Adipose tissue (tissue), 3 donors: Measurements from ENCODE around the gene KIF1A. TPM values are rescaled to one million over a fixed set of nuclear protein-coding genes. Genes with fewer than 3 reads are reported as not detected.
"Not testable (repeated sequence)": the region's sequence is repeated elsewhere in the genome, so short reads cannot be mapped to it uniquely, and the experiment has no call there.

ENCODE experiments used
- H3K27ac ChIP-seq: one replicate; pipeline ENCODE4 v1.5.1; 2013; ENCODE audit warnings: low read depth, low read length
- WGBS, 3 donors: extraction: QIAGEN DNeasy Blood & Tissue Kit; methylation state at CpG; one replicate each; pipeline ENCODE4 v1.1.7; 2013; 5-methylcytosine and 5-hydroxymethylcytosine counted together
- polyA plus RNA-seq, 3 donors: library from polyadenylated mRNA; stranded (reverse); fragments of 200-250 nt; gene quantifications; one replicate each; pipeline ENCODE4 v1.2.3, GENCODE V29; 2013
- donor health status: healthy with polysubstance abuse.
- donor health status: Bipolar disorder and iron deficiency.
- donor health status: healthy.

Gene KIF1A
- polyA plus RNA-seq, 3 donors = 0.11 to 18.6 (median 0.18) TPM

DNA sequence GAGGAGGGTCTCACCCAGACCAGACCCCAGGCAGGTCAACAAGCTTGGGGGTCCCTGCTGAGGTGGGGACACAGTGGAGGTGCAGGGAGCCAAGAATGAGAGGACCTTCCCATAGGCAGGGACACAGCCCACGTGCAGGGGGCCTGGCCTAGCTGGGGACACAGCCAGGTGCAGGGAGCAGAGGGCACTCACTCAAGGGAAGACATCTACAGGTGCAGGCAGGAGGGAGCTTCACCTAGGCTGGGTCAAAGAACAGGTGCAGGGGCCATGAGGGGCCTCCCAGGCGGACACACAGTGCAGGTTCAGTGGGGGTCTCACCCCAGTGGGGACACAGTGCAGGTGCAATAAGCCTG lies 129.0 kb downstream of the KIF1A start:
- not testable (repeated sequence) for H3K27ac ChIP-seq
- 6 to 90% (median 30%) methylated on average over 1 of the region's 2 CpGs for WGBS, 3 donors

DNA sequence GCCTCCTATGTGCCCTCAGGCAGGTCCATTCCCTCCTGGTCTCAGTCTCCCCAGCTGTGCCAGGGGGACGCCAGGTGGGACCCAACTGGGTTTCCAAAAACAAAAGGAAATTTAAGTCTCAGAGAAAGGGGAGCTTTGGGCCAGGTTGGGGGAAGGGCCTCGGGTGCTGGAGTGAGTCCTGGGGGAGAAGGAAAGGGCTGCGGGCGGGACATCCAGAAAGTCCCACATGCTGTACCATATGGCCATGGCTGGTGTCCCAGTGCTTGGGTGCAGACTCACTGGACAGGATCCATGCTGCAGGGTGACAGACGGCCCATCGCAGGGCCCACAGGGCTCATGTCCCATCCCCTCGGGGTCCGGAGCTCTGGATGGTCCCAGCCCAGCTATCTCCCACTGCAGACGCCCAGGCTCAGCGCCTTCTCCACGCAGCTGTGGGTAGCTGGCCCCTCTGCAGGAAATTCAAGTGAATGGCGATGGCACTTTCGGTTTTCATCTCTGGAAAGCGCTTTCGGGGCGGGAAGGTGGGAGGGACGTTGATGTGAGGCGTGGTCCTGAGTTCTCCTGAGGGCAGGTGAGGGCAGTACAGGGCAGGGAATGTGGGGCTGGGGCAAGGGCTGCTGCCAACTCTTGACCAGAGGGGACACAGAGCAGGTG lies 129.5 kb downstream of the KIF1A start:
- not testable (repeated sequence) for H3K27ac ChIP-seq
- 34 to 74% (median 65%) methylated on average over 4 to 6 of the region's 18 CpGs for WGBS, 3 donors

DNA sequence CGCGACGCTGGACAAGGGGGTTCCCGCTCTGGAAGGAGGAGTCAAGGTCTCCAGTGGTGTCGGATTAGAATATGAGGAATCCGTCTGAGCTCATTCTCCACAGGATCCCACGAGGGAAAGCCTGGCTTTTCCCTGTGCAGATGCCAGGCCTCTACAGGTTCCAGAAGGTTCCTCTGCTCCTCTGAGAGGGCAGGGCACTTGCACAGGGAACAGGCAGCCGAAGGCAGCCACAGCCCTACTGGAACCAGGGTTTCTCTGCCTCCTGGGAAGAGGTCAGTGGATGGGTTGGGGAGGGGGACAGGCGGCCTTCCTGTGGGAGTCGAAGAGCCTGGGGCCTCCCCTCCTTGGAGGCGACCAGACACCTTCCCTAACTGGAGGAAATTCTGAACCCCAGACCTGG lies 130.0 kb downstream of the KIF1A start:
- no peak overlapping the region for H3K27ac ChIP-seq
- WGBS, 3 donors = 61 to 75% (median 73%) methylated on average over 7 to 11 of the region's 11 CpGs

DNA sequence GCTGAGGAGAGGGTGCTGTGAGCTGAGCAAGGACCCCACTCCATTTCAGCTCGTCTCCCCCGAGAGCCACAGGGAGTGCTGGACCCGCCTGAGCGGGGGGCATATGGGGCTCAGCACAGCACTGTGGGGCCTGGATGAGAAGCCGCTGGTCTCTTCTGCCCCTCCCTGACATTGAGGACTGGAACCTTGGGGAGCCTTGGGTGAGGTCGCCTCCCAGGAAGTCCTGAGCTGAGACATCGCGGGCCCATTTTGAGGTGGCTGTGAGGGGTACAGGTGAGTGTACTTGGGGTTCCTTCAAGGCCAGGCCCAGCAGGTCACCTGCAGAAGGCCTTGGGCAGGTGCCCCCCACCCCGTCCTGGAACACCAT lies 131.5 kb downstream of the KIF1A start:
- 86 to 92% (median 90%) methylated on average over 8 to 9 of the region's 9 CpGs for WGBS, 3 donors
- no peak overlapping the region for H3K27ac ChIP-seq

DNA sequence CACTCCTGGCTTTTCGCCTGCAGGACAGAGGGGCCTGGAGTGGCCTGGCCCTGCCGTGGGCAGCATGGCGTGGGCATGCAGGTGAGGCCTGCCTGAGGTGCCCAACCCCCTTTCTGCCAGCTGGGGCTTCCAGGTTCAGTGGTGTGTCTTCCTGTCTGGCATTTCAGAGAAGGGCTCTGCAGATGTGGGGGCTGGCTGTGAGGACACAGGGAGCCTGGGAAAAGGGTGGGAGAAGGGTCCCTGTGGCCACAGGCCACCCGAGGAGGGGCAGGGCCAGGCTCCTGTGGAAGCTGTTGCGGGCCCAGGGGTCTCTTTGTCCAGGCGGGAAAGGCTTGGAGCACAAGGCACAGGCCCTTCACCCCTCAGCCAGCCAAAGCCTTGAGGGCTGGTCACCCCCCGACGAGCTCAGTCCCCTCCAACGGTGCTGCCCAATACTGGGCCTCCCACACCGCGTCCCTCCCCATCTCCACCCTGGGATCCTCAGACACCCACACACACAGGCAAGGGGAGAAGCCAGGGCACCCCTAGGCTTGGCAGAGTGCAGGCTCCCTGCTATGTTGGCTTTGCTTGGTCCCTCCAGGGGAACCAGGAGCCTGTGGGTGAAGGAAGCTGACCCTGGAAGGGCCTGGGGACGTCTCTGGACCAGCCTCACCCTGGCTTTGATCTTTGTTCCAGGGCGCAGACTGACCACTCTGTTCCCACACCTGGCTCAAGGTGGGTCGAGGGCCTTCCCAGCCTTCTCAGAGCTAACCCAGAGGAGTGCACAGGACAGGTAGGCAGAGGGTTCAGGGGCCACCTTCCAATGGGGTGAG lies 132.1 kb downstream of the KIF1A start:
- H3K27ac ChIP-seq = no peak overlapping the region
- WGBS, 3 donors = 82 to 88% (median 84%) methylated on average over 14 of the region's 14 CpGs

DNA sequence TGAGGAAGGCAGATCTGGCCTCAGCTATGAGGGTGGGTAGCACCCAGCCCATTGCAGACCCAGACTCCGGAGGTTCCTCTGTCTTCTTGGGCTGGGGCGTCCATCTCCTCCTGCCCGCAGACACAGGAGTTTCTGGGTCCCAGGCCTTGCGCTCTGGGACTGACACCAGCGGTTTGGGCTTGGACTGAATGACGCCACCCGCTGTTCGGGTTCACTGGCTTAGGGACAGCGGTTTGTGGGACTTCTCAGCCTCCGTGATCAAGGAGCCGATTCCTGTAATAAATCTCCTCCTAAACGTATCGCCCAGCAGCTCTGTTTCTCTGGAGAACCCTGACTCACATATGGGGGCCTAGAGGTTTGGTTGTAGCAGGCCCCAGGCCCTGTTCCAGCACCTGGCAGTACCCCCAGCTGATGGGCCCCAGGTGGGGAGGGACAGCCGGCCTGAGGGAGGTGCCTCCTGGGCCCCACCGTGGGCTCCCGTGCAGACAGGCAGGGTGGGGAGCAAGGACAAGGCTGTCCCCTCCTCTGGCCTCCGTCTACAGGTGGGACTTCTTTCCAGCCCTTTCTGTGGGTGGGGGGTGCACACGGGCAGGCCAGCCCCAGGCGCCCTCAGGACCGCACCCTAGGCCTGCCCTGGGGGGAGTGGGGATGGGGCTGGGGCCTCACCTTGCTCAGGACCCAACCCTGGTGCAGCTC lies 132.8 kb downstream of the KIF1A start:
- no peak overlapping the region for H3K27ac ChIP-seq
- WGBS, 3 donors = 51 to 81% (median 76%) methylated on average over 19 to 20 of the region's 20 CpGs

DNA sequence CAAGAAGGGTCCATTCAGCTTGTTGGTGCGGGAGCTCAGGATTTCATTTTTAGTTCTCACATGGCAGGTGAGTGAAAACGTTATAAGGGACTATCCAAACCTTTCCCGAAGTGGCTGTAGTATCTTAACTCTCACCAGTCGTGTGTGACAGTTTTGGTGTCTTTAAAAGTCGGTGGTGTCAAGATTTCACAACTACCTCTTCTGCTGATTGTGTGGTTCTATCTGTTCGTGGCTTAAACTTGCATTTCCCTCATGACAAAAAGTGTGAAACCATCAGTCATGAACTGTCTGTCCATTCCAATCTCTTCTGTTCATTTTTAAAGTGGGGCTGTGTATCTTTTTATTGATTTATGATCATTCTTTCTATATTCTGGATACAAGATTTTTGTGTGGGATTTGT lies 133.6 kb downstream of the KIF1A start:
- 35 to 58% (median 52%) methylated on average over 6 of the region's 6 CpGs for WGBS, 3 donors
- H3K27ac ChIP-seq = no peak overlapping the region

DNA sequence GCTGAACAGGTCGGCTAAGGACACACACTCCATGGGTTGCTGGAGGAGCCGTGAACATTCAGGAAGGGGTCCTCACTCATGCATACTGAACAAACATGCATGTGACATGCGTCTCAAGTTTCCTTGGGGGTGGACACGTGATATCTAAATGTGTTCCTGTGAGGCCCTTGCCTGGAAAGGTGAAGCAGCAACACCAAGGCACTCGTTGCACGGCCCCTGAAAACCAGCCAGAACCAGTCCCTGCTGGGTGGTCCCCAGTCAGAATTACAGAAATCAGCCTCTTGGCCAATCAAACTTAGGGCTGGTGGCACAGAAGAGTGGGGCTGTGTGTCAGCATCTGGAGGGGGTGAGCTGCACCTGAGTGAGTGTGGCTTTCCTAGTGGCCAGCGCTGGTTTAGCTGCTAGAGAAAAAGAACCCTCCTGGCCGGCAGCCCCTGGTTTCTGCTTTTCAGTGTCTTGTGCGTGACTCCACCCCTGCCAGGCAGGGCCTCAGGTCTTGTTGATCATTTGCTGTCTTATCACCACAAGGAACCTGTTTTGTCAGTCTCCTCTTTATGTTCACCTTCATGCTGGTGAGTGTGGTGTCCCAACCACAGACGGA lies 134.1 kb downstream of the KIF1A start:
- WGBS, 3 donors = 29 to 71% (median 68%) methylated on average over 10 of the region's 10 CpGs
- no peak overlapping the region for H3K27ac ChIP-seq

DNA sequence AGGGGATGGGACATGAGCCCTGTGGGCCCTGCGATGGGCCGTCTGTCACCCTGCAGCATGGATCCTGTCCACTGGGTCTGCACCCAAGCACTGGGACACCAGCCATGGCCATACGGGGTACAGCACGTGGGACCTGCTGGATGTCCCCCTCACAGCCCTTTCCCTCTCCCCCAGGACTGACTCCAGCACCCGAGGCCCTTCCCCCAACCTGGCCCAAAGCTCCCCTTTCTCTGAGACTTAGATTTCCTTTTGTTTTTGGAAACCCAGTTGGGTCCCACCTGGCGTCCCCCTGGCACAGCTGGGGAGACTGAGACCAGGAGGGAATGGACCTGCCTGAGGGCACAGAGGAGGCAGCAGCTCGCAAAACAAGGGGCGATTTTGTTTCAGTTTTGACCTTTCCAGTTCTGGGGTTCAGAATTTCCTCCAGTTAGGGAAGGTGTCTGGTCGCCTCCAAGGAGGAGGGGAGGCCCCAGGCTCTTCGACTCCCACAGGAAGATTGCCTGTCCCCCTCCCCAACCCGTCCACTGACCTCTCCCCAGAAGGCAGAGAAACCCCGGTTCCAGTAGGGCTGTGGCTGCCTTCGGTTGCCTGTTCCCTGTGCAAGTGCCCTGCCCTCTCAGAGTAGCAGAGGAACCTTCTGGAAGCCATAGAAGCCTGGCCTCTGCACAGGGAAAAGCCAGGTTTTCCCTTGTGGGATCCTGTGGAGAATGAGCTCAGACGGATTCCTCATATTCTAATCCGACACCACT lies 135.9 kb downstream of the KIF1A start:
- not testable (repeated sequence) for H3K27ac ChIP-seq
- 60 to 70% (median 66%) methylated on average over 12 to 15 of the region's 15 CpGs for WGBS, 3 donors

DNA sequence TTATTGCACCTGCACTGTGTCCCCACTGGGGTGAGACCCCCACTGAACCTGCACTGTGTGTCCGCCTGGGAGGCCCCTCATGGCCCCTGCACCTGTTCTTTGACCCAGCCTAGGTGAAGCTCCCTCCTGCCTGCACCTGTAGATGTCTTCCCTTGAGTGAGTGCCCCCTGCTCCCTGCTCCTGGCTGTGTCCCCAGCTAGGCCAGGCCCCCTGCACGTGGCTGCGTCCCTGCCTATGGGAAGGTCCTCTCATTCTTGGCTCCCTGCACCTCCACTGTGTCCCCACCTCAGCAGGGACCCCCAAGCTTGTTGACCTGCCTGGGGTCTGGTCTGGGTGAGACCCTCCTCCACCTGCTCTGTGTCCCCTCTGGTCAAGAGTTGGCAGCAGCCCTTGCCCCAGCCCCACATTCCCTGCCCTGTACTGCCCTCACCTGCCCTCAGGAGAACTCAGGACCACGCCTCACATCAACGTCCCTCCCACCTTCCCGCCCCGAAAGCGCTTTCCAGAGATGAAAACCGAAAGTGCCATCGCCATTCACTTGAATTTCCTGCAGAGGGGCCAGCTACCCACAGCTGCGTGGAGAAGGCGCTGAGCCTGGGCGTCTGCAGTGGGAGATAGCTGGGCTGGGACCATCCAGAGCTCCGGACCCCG lies 136.6 kb downstream of the KIF1A start:
- not testable (repeated sequence) for H3K27ac ChIP-seq
- WGBS, 3 donors = 41 to 77% (median 73%) methylated on average over 2 to 3 of the region's 15 CpGs

DNA sequence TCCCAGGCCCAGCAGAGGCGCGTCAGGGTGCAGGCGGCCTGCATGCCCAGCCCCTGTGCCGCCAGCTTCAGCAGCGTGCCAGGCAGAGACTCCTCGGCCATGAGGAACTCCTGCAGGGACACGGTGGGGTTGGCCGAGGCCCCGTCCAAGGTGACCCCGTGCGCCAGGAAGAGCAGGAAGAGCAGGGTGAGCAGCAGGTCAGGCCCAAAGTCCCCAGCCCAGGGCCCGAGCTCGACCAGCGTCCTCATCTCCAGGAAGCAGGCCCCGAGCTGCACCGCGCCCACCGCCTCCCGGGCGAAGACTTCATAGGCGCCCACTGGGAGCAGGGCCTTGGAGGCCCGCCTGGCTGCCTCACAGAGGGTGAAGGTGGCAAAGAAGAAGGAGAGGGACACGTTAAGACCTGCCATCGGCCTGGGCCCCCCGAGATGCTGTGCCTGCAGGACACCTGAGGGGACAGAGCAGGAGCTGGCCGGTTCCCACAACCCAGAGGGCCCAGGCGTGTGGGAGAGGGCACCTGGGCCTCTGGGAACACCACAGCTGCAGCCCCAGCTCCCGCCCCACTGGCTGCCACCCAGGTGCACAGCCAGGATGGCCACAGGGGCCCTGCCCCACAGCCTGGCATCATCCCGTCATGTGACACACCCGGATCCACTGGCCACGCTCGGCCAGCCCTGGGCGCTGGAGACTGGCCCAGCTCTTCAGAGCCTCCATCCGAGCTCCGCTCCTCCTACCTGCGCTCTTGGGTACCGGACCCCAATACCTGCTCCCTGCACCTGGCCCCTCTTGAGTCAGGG lies 137.4 kb downstream of the KIF1A start, which contains the start of gene AQP12B:
AQP12B (minus strand) TSS at position 455 of the 794 bp plus-strand sequence; CDS start at position 407, 48 bp downstream.
- not testable (repeated sequence) for H3K27ac ChIP-seq
- WGBS, 3 donors = 36 to 86% (median 83%) methylated on average over 26 to 34 of the region's 37 CpGs

DNA sequence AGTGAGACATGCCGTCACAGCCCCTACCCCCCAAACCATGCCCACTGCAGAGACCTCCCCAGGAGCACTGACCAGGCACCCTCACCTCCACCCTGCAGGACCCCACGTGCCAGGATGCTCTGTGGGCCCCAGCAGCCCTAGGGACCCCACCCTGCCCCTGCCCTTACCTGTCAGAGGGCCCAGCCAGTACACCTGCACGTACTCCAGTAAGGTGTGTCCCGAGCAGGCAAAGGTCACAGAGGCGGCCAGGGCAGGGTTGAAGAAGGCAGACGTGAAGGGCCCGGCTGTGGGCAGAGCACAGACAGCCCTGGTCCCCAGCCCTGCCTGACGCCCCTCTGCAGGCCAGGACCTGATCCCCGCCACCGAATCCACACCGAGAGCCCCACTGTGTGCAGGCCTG lies 139.8 kb downstream of the KIF1A start:
- not testable (repeated sequence) for H3K27ac ChIP-seq
- WGBS, 3 donors = 0 to 82% (median 16%) methylated on average over 1 to 2 of the region's 11 CpGs

DNA sequence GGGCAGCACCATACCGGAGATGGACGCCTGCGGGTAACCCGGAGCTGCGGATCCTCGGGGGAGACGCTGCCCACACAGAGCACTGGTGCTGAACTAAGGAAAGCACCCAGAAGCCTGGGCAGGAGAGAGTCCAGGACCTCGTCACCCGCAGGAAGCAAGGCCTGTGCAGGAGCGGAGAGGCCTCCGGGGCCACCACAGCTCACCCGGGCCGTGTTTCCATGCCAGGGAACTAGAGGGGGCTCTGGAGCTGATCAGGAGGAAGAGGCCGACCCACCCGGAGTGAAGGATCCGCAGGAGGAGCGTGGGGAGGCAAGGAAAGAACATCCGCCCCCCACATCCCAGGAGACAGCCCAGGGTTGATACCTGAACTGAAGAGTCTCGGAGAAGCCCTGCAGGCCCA lies 141.1 kb downstream of the KIF1A start:
- no CpG with 5 or more reads among the region's 19 CpGs for WGBS, 3 donors
- H3K27ac ChIP-seq = not testable (repeated sequence)

DNA sequence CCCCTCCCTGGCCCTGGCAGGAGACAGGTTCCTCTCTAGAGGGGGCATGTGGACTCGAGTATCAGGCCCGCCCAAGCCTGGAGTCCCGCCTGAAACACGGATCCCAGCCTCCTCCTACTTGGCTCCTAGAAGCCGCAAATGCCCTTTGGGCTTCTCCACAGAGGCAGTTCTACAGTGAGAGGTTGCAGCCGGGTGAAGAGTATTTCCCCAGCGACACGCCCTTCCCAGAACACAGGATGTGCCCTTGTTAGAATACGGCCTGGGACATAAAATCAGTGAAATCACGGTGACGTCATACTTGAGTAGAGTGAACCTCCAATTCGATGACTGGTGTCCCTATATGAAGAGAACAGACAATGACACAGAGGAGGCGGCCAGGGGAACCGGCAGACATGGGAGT lies 142.0 kb downstream of the KIF1A start:
- not testable (repeated sequence) for H3K27ac ChIP-seq
- whole genome bisulfite sequencing, 3 donors = 62 to 76% (median 75%) methylated on average over 4 to 6 of the region's 14 CpGs

DNA sequence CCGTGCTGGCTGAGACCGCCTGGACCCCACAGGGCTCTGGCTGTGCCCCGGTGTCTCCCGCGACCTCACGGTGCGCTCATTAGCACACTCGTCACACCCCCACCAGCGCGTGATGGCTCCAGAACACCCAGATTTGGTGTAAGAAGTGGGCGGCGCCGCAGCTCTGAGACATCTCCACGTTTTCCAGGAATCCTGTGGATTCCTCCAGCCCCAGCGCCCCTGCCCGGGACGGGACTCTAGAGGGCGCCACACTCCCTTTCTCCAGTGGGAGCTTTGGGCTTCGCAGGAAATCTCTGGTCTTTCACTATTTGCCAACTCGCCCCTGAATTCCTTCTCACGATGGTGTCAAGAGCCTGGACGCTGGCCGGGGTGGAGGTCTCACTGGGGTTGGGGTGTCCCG lies 144.7 kb downstream of the KIF1A start:
- no CpG with 5 or more reads among the region's 24 CpGs for WGBS, 3 donors
- H3K27ac ChIP-seq = not testable (repeated sequence)

DNA sequence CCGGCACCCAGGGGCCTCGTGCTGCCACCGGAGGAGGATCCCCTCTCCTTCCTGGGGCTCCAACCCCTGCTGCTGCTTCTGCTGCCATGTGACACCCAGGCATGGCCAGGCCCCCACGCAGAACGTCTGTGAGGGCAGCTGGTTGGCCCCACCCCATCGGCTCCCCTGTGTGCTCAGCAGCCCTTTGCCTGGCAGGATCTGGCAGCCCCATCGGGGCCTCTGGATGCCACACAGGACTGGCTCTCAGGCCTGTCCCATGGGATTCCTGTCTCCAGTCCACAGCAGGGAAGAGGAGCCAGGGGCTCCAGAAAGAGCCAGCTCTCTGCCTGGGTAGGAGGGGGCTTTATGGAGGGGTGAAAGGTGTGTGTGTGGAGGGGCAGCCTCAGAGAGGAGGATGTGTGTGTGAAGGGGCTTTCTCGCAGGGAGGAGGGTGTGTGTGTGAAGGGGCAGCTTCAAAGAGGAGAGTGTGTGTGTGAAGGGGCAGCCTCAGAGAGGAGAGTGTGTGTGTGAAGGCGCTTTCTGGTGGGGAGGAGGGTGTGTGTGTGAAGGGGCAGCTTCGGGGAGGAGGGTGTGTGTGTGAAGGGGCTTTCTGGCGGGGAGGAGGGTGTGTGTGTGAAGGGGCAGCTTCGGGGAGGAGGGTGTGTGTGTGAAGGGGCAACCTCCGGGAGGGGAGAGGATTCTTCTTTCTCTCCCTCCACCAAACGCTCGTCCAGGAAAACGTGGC lies 145.4 kb downstream of the KIF1A start:
- not testable (repeated sequence) for H3K27ac ChIP-seq
- WGBS, 3 donors = 12 to 40% (median 26%) methylated on average over 9 to 13 of the region's 16 CpGs
